GM13977 (cell line): ENCODE measurements around the gene TFDP2.

Experiments used
- DNase-seq: peaks from one replicate; pipeline ENCODE4 v3.0.0; 2012; ENCODE audit warnings: low spot score
- CTCF ChIP-seq: IDR thresholded peaks from 2 replicates; pipeline ENCODE4 v1.5.1; 2012; ENCODE audit warnings: mild to moderate bottlenecking, control low read depth; ENCODE audit not compliant: insufficient read depth; ENCODE audit errors: extremely low read depth, missing control alignments
- in situ Hi-C: fragments of 300-500 bp; cut with MboI; formaldehyde crosslinking; loops from one replicate; pipeline ENCODE4 v1.12.0; 2022; ENCODE audit warnings: low sequenced_read_pairs, low pct_unique_long_range_greater_than_20kb, mixed read lengths, inconsistent platforms; ENCODE audit not compliant: unreplicated experiment

TFDP2 gene

GRCh38 chr3:142056656-142057330 lies 92.6 kb downstream of the TFDP2 start:
- TF ChIP-seq CTCF = no peak
- in situ Hi-C loops = no loop called here
- DNase-seq = no peak

GRCh38 chr3:142053835-142054234 lies 95.5 kb downstream of the TFDP2 start:
- no peak for DNase-seq
- no peak for TF ChIP-seq CTCF
- in situ Hi-C loops = no loop called here

GRCh38 chr3:142053244-142053643 lies 96.1 kb downstream of the TFDP2 start:
- in situ Hi-C loops = no loop called here
- DNase-seq = no peak
- TF ChIP-seq CTCF = no peak

GRCh38 chr3:142051351-142051750 lies 98.0 kb downstream of the TFDP2 start:
- no peak for DNase-seq
- in situ Hi-C loops = no loop called here
- no peak for TF ChIP-seq CTCF

- no peak for DNase-seq
- no peak for TF ChIP-seq CTCF
- in situ Hi-C loops = no loop called here
These were observed 102.3 kb downstream of the TFDP2 start for GRCh38 chr3:142047021-142047369.

GRCh38 chr3:142046320-142047020 lies 102.9 kb downstream of the TFDP2 start:
- in situ Hi-C loops = no loop called here
- DNase-seq = no peak
- TF ChIP-seq CTCF = no peak
